A549 (cell line): Measurements from ENCODE around the gene RNF44.

ENCODE experiments used
- CTCF ChIP-seq: fragments of >200 bp; sonication (Bioruptor Twin); formaldehyde crosslinking; IDR thresholded peaks from 3 replicates; pipeline ENCODE4 v1.5.1; 2016
- EHF ChIP-seq: fragments of 250-450 bp; sonication (Bioruptor Pico); IDR thresholded peaks from 2 replicates; pipeline ENCODE4 v1.5.0; 2020; ENCODE audit warnings: mild to moderate bottlenecking
- EP300 ChIP-seq, 2 experiments: fragments of >200 bp; sonication (Bioruptor Twin); formaldehyde crosslinking; IDR thresholded peaks; 2 replicates in 1 of 2; 3 replicates in 1 of 2; pipeline ENCODE4 v1.6.1; 2016 to 2017
- ESRRA ChIP-seq: fragments of 150-350 bp; IDR thresholded peaks from 2 replicates; pipeline ENCODE4 v1.6.1; 2014; ENCODE audit warnings: mild to moderate bottlenecking, low read length, borderline replicate concordance
- MYC ChIP-seq: IDR thresholded peaks from 2 replicates; pipeline ENCODE4 v1.6.1; 2012; ENCODE audit warnings: mild to moderate bottlenecking, inconsistent platforms, low read length, improper control_type of control experiment, borderline replicate concordance
- POLR2A ChIP-seq: IDR thresholded peaks from 2 replicates; pipeline ENCODE4 v1.6.1; 2012; ENCODE audit warnings: mild to moderate bottlenecking, low read length

GRCh38 chr5:176500511-176500910, 36.7 kb downstream of the RNF44 start:
- no peak for TF ChIP-seq EP300 (IDR thresholded peaks at IDR 0.05)
- no peak for TF ChIP-seq CTCF
- no peak for TF ChIP-seq POLR2A
- TF ChIP-seq MYC: no peak
- no peak for TF ChIP-seq EHF (CRISPR knock-in tag)
- TF ChIP-seq ESRRA: no peak
